ENCODE data around the gene TMEM62.
A peak's percentile ranks its signal among the peaks of the same experiment; 100 is the strongest.
"Not testable (repeated sequence)": the region's sequence is repeated elsewhere in the genome, so short reads cannot be mapped to it uniquely, and the experiment has no call there.

TMEM62 gene

GRCh38 chr15:43125100-43125661, 8.2 kb upstream of the TMEM62 start:
- no peak for DNase-seq

- DNase-seq, result no peak
These were observed 7.0 kb upstream of the TMEM62 start for GRCh38 chr15:43126356-43126755.

GRCh38 chr15:43127752-43128151, 5.6 kb upstream of the TMEM62 start:
- DNase-seq, result no peak

GRCh38 chr15:43128174-43128979, 5.0 kb upstream of the TMEM62 start:
- DNase-seq, result not testable (repeated sequence)

GRCh38 chr15:43128980-43129335, 4.4 kb upstream of the TMEM62 start:
- no peak for DNase-seq

GRCh38 chr15:43132830-43133429, 456 bp upstream of the TMEM62 start:
- no peak for DNase-seq

GRCh38 chr15:43134157-43134635, 810 bp downstream of the TMEM62 start:
- DNase-seq, result no peak

- no peak for DNase-seq
These were observed 2.0 kb downstream of the TMEM62 start for GRCh38 chr15:43135351-43135750.

GRCh38 chr15:43143203-43143941, 10.0 kb downstream of the TMEM62 start:
- DNase-seq, result no peak

- DNase-seq, result no peak
These were observed 11.1 kb downstream of the TMEM62 start for GRCh38 chr15:43144512-43144911.

- DNase-seq, result no peak
These were observed 12.8 kb downstream of the TMEM62 start for GRCh38 chr15:43146184-43146583.

GRCh38 chr15:43150191-43150929, 17.0 kb downstream of the TMEM62 start:
- DNase-seq, result peak; percentile 95

- DNase-seq, result no peak
These were observed 18.3 kb downstream of the TMEM62 start for GRCh38 chr15:43151688-43152087.

- DNase-seq, result no peak
These were observed 19.9 kb downstream of the TMEM62 start for GRCh38 chr15:43153269-43153668.

- DNase-seq, result no peak
These were observed 32.5 kb downstream of the TMEM62 start for GRCh38 chr15:43165801-43166325.

GRCh38 chr15:43167261-43167660, 33.9 kb downstream of the TMEM62 start:
- DNase-seq, result not testable (repeated sequence)

GRCh38 chr15:43168192-43169107, 35.1 kb downstream of the TMEM62 start:
- peak; percentile 42 for DNase-seq

- peak; percentile 29 for DNase-seq
These were observed 36.5 kb downstream of the TMEM62 start for GRCh38 chr15:43169888-43170287.

GRCh38 chr15:43175656-43176309, 42.4 kb downstream of the TMEM62 start:
- not testable (repeated sequence) for DNase-seq

- not testable (repeated sequence) for DNase-seq
These were observed 43.8 kb downstream of the TMEM62 start for GRCh38 chr15:43177147-43177546.

GRCh38 chr15:43183270-43183669, 49.9 kb downstream of the TMEM62 start:
- DNase-seq, result no peak

Data from EL (cell line).